Measurements from ENCODE around the gene GNAT1.

Gene GNAT1

DNA sequence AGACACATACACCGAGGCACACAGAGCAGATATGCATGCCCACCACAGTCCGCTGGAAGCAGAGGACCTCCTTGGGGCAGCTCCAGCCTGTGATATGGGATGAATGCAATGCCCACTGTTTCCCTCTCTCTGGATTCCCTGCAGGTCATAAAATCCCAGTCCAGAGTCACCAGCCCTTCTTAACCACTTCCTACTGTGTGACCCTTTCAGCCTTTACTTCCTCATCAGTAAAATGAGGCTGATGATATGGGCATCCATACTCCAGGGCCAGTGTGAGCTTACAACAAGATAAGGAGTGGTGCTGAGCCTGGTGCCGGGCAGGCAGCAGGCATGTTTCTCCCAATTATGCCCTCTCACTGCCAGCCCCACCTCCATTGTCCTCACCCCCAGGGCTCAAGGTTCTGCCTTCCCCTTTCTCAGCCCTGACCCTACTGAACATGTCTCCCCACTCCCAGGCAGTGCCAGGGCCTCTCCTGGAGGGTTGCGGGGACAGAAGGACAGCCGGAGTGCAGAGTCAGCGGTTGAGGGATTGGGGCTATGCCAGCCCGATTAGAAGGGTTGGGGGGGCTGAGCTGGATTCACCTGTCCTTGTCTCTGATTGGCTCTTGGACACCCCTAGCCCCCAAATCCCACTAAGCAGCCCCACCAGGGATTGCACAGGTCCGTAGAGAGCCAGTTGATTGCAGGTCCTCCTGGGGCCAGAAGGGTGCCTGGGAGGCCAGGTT, at the start of gene GNAT1:
GNAT1 (plus strand) TSS at position 675 of the 725 bp plus-strand sequence. CDS start 116 bp downstream, outside the sequence.
- DNase-seq (ENCODE audit: low read depth in 2 of 2): no peak

DNA sequence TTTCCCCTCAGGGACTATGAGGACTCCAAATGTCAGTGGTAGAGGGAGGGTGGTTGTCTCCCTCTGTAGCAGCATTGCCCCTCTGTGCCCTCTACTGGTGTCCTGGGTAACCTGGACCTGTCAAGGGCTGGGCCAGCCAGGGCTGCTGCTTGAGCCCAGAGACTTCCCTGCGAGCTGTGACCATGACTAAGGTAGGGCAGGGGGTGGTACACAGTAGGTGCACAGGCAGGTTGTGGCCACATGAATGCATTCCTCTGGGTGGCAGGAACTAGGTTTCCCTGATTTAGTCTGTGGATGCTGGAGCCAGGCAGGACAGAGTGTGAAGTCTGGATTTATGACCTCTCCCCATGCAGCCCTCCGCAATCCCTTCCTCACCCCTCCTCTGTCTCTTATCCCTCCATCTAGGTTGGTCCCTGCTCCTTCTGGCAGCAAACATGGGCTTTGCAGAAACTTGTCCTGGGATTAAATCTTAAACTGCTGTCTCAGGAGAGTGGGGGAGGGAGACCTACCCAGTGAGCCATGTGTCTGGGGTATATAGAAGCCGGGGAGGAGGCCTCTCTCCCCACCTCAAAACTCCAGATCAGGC, 45.0 kb upstream of the GNAT1 start:
- DNase-seq (ENCODE audit: low read depth in 2 of 2): no peak

DNA sequence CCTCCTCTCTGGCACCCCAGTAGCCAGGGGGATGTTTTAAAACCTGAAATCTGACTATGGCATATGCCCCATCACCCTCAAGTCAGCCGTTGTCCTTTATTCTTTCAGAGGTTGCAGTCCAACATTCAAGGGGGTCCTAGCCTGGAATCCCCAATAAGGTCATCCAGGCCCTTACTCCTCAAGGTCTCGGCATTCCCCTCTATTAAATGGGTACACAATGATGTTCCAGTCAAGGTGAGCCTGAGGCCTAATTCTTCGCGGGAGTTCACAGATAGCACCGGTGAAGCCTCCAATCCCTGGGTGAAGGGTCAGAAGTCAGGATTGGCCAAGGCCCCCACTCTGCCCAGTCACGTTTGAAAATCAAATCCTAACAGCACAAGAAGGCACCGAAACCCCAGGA, 44.4 kb upstream of the GNAT1 start:
- DNase-seq (ENCODE audit: low read depth in 2 of 2): no peak

DNA sequence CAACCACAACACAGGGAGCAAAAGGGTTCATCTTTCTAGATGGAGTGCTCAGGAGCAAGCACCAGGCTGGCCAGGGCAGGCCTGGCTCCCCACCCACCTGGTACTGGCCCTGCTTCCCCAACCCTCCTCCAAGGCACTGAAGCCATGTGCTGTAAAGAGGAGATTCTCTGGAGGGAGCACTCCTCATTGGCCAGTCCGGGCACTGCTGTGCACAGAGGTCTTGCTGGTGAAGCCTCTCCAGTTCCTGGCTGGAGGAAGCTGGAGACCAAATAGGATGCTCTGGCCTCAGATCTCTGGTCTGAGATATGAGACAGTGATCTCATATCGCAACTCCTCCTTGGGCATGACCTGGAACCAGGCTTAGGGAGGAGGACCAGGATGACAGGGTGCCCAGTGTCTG, 44.0 kb upstream of the GNAT1 start:
- DNase-seq (ENCODE audit: low read depth in 2 of 2): no peak

GRCh38 chr3:50147861-50148260, 43.5 kb upstream of the GNAT1 start:
- no peak for DNase-seq (ENCODE audit: low read depth in 2 of 2)

DNA sequence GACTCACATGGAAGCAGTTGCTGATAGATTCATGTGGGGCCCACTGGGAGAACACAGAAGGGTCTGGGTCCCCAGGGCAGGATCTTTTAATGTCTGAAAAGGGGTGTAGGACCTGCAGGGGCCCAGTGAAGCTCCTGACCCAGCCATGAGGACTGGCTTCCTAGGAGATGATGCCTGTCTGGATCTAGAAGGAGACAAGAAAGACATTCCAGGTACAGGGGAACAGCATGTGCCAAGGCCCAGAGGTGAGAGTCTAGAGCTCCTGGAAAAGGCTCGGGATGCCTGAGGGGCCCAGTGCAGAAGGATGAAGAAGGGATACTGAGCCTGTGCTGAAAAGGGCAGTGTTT, 41.0 kb upstream of the GNAT1 start:
- DNase-seq (ENCODE audit: low read depth in 2 of 2): no peak

GRCh38 chr3:50150863-50151686, 40.3 kb upstream of the GNAT1 start:
- DNase-seq (ENCODE audit: low read depth in 2 of 2): no peak

GRCh38 chr3:50151728-50152127, 39.7 kb upstream of the GNAT1 start:
- no peak for DNase-seq (ENCODE audit: low read depth in 2 of 2)

DNA sequence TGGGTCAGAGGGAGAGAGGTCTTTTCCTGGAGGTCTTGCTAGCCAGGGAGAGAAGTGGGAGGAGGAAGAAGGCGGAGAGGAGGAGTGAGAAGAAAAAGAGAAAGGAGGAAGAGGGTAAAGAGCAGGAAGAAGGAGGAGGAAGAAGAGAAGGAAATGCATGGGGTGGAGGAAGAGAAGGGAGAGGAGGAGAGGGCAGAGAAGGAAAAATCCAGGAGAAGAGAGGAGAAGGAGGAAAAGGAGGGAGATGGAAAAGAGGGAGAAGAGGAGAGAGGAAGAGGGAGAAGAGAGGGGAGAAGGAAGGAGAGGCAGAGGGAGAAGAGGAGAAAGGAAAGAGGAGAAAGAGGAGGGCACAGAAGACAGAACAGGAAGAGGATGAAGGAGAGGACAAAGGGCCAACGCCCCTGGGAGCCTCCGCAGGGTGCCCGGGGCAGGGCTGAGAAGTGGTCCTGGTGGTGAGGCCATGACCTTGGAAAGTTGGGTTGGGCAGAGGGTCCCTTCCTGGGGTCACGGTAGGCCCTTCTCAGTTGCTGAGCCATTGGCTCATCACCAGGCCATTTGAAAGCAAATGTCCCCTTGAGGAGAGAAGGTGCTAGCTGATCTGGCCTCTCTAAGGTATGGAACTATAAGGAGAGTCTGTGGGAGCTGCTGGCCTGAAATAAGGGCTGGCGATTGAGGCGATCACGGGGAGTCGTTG, 37.5 kb upstream of the GNAT1 start:
- DNase-seq (ENCODE audit: low read depth in 2 of 2): no peak

- no peak for DNase-seq (ENCODE audit: low read depth in 2 of 2)
Observed at GRCh38 chr3:50154476-50154839, 37.0 kb upstream of the GNAT1 start.

GRCh38 chr3:50154840-50155490, 36.4 kb upstream of the GNAT1 start, which contains the start of gene SEMA3F:
TSS of gene SEMA3F (plus strand) at chr3:50155324. CDS start at chr3:50159623, 4,299 bp downstream.
- peak; percentile 21 to 35 for DNase-seq (ENCODE audit: low read depth in 2 of 2)

- no peak for DNase-seq (ENCODE audit: low read depth in 2 of 2)
Observed at GRCh38 chr3:50155491-50155878, 35.9 kb upstream of the GNAT1 start.

GRCh38 chr3:50155891-50156290, 35.5 kb upstream of the GNAT1 start:
- DNase-seq (ENCODE audit: low read depth in 2 of 2): no peak

DNA sequence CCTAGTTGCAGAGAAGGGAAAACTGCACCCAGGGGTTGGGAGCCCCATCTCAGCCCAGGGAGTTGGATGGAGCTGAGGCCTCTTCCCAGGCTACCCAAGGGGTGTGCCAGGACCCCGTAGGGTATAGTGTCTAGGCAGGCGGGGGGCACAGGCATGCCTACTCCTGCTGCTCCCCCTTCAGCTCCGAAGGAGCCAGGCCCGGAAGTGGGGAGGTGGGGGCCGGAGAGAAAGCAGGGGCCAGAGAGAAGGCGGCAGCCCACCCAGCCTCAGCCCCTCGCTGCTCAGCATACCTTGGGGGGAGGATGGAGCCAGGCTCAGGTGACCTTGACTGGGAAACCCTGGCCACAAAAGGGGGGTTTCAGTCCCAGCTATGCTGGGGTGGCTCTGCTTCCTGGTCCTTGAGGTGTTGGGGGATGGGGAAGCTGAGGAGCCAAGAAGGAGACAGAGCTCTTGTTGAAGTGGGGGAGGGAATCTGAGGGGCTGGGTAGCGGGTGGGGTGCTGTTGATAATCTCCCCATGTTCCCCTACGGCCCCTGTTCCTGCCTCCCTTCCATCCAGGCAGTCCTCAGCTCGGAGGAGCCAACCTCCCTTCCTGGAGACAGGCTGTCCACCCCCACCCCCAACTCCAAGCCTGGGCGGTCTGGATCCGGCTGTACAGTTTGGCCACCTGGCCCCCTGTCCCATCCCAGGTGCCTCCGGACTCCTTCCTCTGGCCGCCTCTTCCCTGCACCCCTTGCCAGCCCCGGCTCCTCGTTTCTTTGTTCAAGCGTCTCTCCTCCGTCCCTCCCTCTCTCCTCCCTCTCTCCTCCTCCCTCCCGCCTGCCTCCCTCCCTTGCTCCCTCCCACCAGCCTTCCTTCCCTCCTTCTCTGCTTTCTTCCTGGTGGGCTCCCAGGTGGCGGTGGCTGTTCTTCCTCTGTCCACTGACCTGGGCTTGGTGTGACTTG, 34.6 kb upstream of the GNAT1 start:
- DNase-seq (ENCODE audit: low read depth in 2 of 2): no peak

DNA sequence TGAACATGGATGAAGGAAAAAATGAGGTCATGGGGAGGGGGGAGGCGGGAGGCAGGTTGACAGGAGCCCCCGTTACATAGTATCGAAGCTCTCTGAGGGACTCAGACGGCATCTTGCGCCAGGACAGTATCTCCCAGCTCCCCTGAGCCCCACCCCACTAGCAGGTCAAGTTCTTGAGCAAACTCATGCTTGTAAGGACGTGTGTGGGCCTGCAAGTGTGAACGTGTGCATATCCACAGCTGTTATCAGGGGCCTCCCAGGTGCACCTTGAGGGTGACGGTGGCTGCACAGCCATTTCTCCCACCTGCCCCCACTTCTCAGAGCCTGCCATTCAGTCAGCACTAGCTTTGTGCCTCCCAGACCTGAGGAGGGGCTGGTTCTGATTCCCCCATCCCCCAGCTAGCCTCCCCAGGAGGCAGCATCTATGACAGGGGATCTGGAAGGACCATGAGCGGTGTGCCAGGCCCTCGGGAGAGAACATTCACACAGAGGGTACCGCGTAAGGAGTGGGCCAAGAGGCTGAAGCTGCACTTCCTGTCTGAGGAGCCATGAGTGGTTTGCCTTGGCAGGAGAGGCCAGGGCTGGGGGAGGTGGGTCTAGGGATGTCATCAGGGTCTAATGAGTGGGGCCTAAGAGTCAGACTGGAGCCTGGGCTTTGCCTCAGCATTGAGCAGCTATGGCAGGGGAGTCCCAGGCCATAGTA, 33.4 kb upstream of the GNAT1 start:
- DNase-seq (ENCODE audit: low read depth in 2 of 2): no peak

GRCh38 chr3:50158530-50159146, 32.8 kb upstream of the GNAT1 start:
- DNase-seq (ENCODE audit: low read depth in 2 of 2): no peak

DNA sequence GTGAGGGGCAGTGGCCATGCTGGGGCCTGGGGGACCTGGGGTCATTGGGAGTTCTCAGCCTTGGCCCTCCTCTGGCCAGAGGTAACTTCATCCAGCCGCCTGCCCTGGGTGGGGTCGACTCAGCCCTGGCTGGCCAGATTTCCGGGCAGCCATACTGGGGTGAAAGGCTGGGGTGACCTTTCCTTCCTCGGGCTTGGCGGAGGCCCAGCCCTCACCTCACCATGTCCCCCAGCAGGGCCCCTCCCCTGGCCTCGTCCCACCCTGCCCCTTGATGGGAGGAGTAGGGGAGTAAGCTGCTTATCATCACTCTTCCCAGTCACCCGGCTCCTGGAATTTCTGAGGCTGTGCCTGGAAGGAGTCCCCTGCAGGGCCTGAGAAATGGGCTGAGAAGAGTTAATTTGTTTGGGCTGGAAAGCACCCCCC, 30.8 kb upstream of the GNAT1 start:
- no peak for DNase-seq (ENCODE audit: low read depth in 2 of 2)

GRCh38 chr3:50161320-50161719, 30.1 kb upstream of the GNAT1 start:
- no peak for DNase-seq (ENCODE audit: low read depth in 2 of 2)

All from stimulated activated CD4-positive, alpha-beta T cell treated with anti-CD3 and anti-CD28 coated beads, Interleukin-12 subunit alpha, Interleukin-12 subunit beta, amount 100 ng/mL, for 24 hours (primary cell).